ENCODE data around the gene KLHL24. TPM values are rescaled to one million over a fixed set of nuclear protein-coding genes. Genes with fewer than 3 reads are reported as not detected.

Gene KLHL24
- total and polyA plus RNA-seq, 2 of the 13 experiments (the other 11 are each of a cell fraction or from before 2014, with no cell fraction given) = 6.9 to 15.7 TPM

GRCh38 chr3:183636221-183637105 lies 1.0 kb downstream of the KLHL24 start (continued):
- TF ChIP-seq, protein P1, sequence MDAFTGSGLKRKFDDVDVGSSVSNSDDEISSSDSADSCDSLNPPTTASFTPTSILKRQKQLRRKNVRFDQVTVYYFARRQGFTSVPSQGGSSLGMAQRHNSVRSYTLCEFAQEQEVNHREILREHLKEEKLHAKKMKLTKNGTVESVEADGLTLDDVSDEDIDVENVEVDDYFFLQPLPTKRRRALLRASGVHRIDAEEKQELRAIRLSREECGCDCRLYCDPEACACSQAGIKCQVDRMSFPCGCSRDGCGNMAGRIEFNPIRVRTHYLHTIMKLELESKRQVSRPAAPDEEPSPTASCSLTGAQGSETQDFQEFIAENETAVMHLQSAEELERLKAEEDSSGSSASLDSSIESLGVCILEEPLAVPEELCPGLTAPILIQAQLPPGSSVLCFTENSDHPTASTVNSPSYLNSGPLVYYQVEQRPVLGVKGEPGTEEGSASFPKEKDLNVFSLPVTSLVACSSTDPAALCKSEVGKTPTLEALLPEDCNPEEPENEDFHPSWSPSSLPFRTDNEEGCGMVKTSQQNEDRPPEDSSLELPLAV (CRISPR knock-in tag; conservative IDR thresholded peaks at IDR 0.05; ENCODE audit: low read depth) = no peak
- TF ChIP-seq ZNF850 (CRISPR knock-in tag; conservative IDR thresholded peaks at IDR 0.05) (no peak), ZBED4 (CRISPR knock-in tag; IDR thresholded peaks at IDR 0.05; ENCODE audit: borderline replicate concordance) (no peak), SP1 (IDR thresholded peaks at IDR 0.05) (no peak), SP1 (CRISPR knock-in tag; IDR thresholded peaks at IDR 0.05) (no peak), ZBTB3 (CRISPR knock-in tag; IDR thresholded peaks at IDR 0.05; ENCODE audit: borderline replicate concordance, low read depth) (no peak), ETV5 (CRISPR knock-in tag; IDR thresholded peaks at IDR 0.05; ENCODE audit: borderline replicate concordance) (peak; percentile 47; the same call in 1 of the 2 replicates), PLRG1 (conservative IDR thresholded peaks at IDR 0.05) (no peak), ZNF142 (CRISPR knock-in tag; IDR thresholded peaks at IDR 0.05) (0 out of 2 replicates have a peak, but pooled peaks have one; percentile 76), E2F2 (CRISPR knock-in tag; IDR thresholded peaks at IDR 0.05; ENCODE audit: borderline replicate concordance) (no peak), REL (CRISPR knock-in tag; conservative IDR thresholded peaks at IDR 0.05) (no peak)
- TF ChIP-seq, protein P2, sequence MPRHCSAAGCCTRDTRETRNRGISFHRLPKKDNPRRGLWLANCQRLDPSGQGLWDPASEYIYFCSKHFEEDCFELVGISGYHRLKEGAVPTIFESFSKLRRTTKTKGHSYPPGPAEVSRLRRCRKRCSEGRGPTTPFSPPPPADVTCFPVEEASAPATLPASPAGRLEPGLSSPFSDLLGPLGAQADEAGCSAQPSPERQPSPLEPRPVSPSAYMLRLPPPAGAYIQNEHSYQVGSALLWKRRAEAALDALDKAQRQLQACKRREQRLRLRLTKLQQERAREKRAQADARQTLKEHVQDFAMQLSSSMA (CRISPR knock-in tag; IDR thresholded peaks at IDR 0.05) = no peak

All from HepG2 (cell line).